ENCODE results near the gene ZNF568.

ZNF568 gene

DNA sequence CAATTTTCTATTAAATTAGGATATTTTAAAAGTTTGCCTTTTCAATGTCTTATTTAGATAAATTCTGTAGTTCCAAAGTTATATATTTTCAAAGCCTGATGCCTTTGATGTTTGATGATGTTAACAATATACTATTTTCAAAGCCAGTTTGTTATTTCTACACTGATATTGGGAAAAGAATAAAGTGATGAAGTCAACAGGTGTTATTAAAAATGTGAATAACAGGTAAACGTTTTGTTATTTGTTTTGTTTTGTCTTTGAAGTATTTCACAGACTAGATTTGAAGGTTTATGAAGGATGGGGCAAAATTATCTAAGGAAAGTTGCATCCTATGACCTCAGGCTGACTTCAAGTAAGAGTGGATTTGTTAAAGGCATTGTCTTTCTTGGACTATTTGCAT, 129.0 kb downstream of the ZNF568 start:
- H3K27ac ChIP-seq, result no peak overlapping the region
- H3K4me1 ChIP-seq, result no peaks in the 10 kb centered on the region
- no peak for TF ChIP-seq Cebpa-rat (IDR thresholded peaks at IDR 0.05)
- no peak overlapping the region for H3K4me2 ChIP-seq
- H3K9ac ChIP-seq, result no peak overlapping the region
- H3K9me3 ChIP-seq (replicated peaks in 1 of 11), result peaks cover 19 to 75% (median 32%) of the 10 kb centered on the region in 11 experiments; a peak in 21 of 22 replicates
- no peaks in the 10 kb centered on the region for H3K27me3 ChIP-seq
- no peak overlapping the region for H3K4me3 ChIP-seq
- H4K20me1 ChIP-seq, result no peaks in the 10 kb centered on the region
- H3K36me3 ChIP-seq, result no peaks in the 10 kb centered on the region
